MCF 10A (cell line): Measurements from ENCODE around the gene HPCAL1. TPM values are rescaled to one million over a fixed set of nuclear protein-coding genes. Genes with fewer than 3 reads are reported as not detected.

Experiments
- BruUV-seq: library from RNA; stranded (reverse); fragments of 400-500 nt; replicated peaks from 2 replicates; lab custom pipeline; 2021; lab: Mats Ljungman, UMichigan
- CTCF ChIA-PET: fragments of 300-600 bp; sonication (Branson Sonifier 250); formaldehyde crosslinking; extraction: SDS; loops from one replicate; lab custom pipeline; 2021; ENCODE audit warnings: antibody characterized with exemption, inconsistent platforms; lab: Yijun Ruan, JAX
- POLR2A ChIA-PET: fragments of 300-600, 350-650 bp; sonication (Branson Sonifier 250); formaldehyde crosslinking; extraction: SDS; loops from one replicate; lab custom pipeline; 2020; ENCODE audit warnings: antibody characterized with exemption, inconsistent platforms; lab: Yijun Ruan, JAX
- DNase-seq: peaks from one replicate; pipeline ENCODE4 v3.0.0-alpha.2; 2018; ENCODE audit not compliant: unreplicated experiment
- H3K27ac Mint-ChIP-seq: one replicate; pipeline ENCODE4 v1.8.0; 2022; ENCODE audit warnings: mild to moderate bottlenecking, low read depth, mixed read lengths; ENCODE audit not compliant: unreplicated experiment
- H3K27me3 Mint-ChIP-seq: one replicate; pipeline ENCODE4 v1.8.0; 2022; ENCODE audit warnings: mixed read lengths; ENCODE audit not compliant: insufficient read depth, unreplicated experiment
- H3K36me3 Mint-ChIP-seq: one replicate; pipeline ENCODE4 v1.8.0; 2022; ENCODE audit warnings: mild to moderate bottlenecking, moderate library complexity, mixed read lengths; ENCODE audit not compliant: insufficient read depth, unreplicated experiment
- H3K4me1 Mint-ChIP-seq: one replicate; pipeline ENCODE4 v1.8.0; 2022; ENCODE audit warnings: mixed read lengths; ENCODE audit not compliant: insufficient read depth, unreplicated experiment
- H3K4me3 Mint-ChIP-seq: one replicate; pipeline ENCODE4 v1.8.0; 2022; ENCODE audit warnings: mild to moderate bottlenecking, moderate library complexity, mixed read lengths; ENCODE audit not compliant: unreplicated experiment
- H3K9me3 Mint-ChIP-seq: one replicate; pipeline ENCODE4 v1.8.0; 2022; ENCODE audit warnings: mixed read lengths; ENCODE audit not compliant: unreplicated experiment
- CTCF ChIP-seq: fragments of 200-600 bp; IDR thresholded peaks from one replicate; pipeline ENCODE4 v1.8.0; 2022; ENCODE audit warnings: antibody characterized with exemption, mild to moderate bottlenecking; ENCODE audit not compliant: unreplicated experiment
- intact Hi-C: fragments of 100-400 bp; cut with micrococcal nuclease; formaldehyde crosslinking; loops from 2 replicates; pipeline ENCODE4 v1.14.1; 2022
- total RNA-seq: library from RNA; stranded (reverse); gene quantifications from 2 replicates; pipeline ENCODE4 v1.2.3, GENCODE V29; 2022

The HPCAL1 gene
- total RNA-seq, 1 experiment from 2014 or later, result 144 TPM

- TF ChIP-seq CTCF, result no peak
- peaks cover 20% of the 10 kb centered on the region for H3K4me1 Mint-ChIP-seq
- no peak overlapping the region for H3K27ac Mint-ChIP-seq
- intact Hi-C loops, result no loop called here
- POLR2A ChIA-PET, result no interaction called here
- DNase-seq, result no peak
- H3K4me3 Mint-ChIP-seq, result no peak overlapping the region
- H3K9me3 Mint-ChIP-seq, result no peaks in the 10 kb centered on the region
- H3K27me3 Mint-ChIP-seq, result no peaks in the 10 kb centered on the region
- BruUV-seq, result no TSS peak
- H3K36me3 Mint-ChIP-seq, result peaks cover 18% of the 10 kb centered on the region
- CTCF ChIA-PET, result interaction anchor here (1.5 kb wide), 1 partner anchor 17 kb away, joined by 3 read pairs; no protein-coding TSS in a partner anchor
Observed at GRCh38 chr2:10375570-10376281, 73.0 kb downstream of the HPCAL1 start.

GRCh38 chr2:10377052-10377746, 74.5 kb downstream of the HPCAL1 start:
- DNase-seq, result no peak
- no peak for TF ChIP-seq CTCF
- Mint-ChIP-seq H3K27ac (no peak overlapping the region), H3K27me3 (no peaks in the 10 kb centered on the region), H3K9me3 (no peaks in the 10 kb centered on the region), H3K4me1 (peaks cover 33% of the 10 kb centered on the region), H3K4me3 (no peak overlapping the region), H3K36me3 (peaks cover 25% of the 10 kb centered on the region)
- ChIA-PET CTCF (interaction anchor here (0.7 kb wide), 1 partner anchor 33 kb away, joined by 6 read pairs; no protein-coding TSS in a partner anchor), POLR2A (no interaction called here)
- no TSS peak for BruUV-seq
- intact Hi-C loops, result no loop called here

- Mint-ChIP-seq H3K9me3 (no peaks in the 10 kb centered on the region), H3K36me3 (peaks cover 22% of the 10 kb centered on the region), H3K27me3 (no peaks in the 10 kb centered on the region), H3K4me1 (peaks cover 34% of the 10 kb centered on the region), H3K4me3 (no peak overlapping the region), H3K27ac (no peak overlapping the region)
- DNase-seq, result no peak
- ChIA-PET POLR2A (interaction anchor here (0.7 kb wide), 1 partner anchor 32 kb away, joined by 3 read pairs; no protein-coding TSS in a partner anchor), CTCF (interaction anchor here (0.7 kb wide), 1 partner anchor 32 kb away, joined by 6 read pairs; no protein-coding TSS in a partner anchor)
- TF ChIP-seq CTCF, result no peak
- intact Hi-C loops, result no loop called here
- no TSS peak for BruUV-seq
Observed at GRCh38 chr2:10377747-10378085, 75.0 kb downstream of the HPCAL1 start.

GRCh38 chr2:10378189-10378588, 75.5 kb downstream of the HPCAL1 start:
- H3K4me1 Mint-ChIP-seq, result peaks cover 29% of the 10 kb centered on the region
- peaks cover 21% of the 10 kb centered on the region for H3K36me3 Mint-ChIP-seq
- ChIA-PET POLR2A (interaction anchor here (0.7 kb wide), 1 partner anchor 32 kb away, joined by 3 read pairs; no protein-coding TSS in a partner anchor), CTCF (interaction anchor here (0.7 kb wide), 1 partner anchor 32 kb away, joined by 6 read pairs; no protein-coding TSS in a partner anchor)
- no peak for DNase-seq
- intact Hi-C loops, result no loop called here
- no peak for TF ChIP-seq CTCF
- no peaks in the 10 kb centered on the region for H3K9me3 Mint-ChIP-seq
- no peak overlapping the region for H3K4me3 Mint-ChIP-seq
- peak overlapping the region; percentile 67 for H3K27ac Mint-ChIP-seq
- H3K27me3 Mint-ChIP-seq, result no peaks in the 10 kb centered on the region
- BruUV-seq, result no TSS peak
